Measurements from ENCODE around the gene FAM193B. TPM values are rescaled to one million over a fixed set of nuclear protein-coding genes. Genes with fewer than 3 reads are reported as not detected.
A peak's percentile ranks its signal among the peaks of the same experiment; 100 is the strongest.

The FAM193B gene
- total and polyA plus RNA-seq, 2 of the 13 experiments (the other 11 are each of a cell fraction or from before 2014, with no cell fraction given), result 21.2 to 40.9 TPM

GRCh38 chr5:177497292-177498012 lies 56.9 kb downstream of the FAM193B start, which contains the start of gene PDLIM7 (continued):
- peak; percentile 91 for TF ChIP-seq ZNF605 (CRISPR knock-in tag; IDR thresholded peaks at IDR 0.05)
- 0 out of 2 replicates have a peak, but pooled peaks have one; percentile 25 for TF ChIP-seq ZNF549 (CRISPR knock-in tag; IDR thresholded peaks at IDR 0.05)
- peak; percentile 80 for TF ChIP-seq HDAC1 (CRISPR knock-in tag; IDR thresholded peaks at IDR 0.05)
- TF ChIP-seq RCOR2 (CRISPR knock-in tag; IDR thresholded peaks at IDR 0.05), result peak; percentile 93
- TF ChIP-seq SP2 (CRISPR knock-in tag; IDR thresholded peaks at IDR 0.05), result peak; percentile 63
- no peak for TF ChIP-seq TOE1 (CRISPR knock-in tag; IDR thresholded peaks at IDR 0.05)
- no peak for TF ChIP-seq U2AF1 (optimal IDR thresholded peaks at IDR 0.05; ENCODE audit: low read depth, low read length)
- TF ChIP-seq, protein P1, sequence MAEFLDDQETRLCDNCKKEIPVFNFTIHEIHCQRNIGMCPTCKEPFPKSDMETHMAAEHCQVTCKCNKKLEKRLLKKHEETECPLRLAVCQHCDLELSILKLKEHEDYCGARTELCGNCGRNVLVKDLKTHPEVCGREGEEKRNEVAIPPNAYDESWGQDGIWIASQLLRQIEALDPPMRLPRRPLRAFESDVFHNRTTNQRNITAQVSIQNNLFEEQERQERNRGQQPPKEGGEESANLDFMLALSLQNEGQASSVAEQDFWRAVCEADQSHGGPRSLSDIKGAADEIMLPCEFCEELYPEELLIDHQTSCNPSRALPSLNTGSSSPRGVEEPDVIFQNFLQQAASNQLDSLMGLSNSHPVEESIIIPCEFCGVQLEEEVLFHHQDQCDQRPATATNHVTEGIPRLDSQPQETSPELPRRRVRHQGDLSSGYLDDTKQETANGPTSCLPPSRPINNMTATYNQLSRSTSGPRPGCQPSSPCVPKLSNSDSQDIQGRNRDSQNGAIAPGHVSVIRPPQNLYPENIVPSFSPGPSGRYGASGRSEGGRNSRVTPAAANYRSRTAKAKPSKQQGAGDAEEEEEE (CRISPR knock-in tag; IDR thresholded peaks at IDR 0.05; ENCODE audit: borderline replicate concordance), result no peak
- no peak for TF ChIP-seq ZNF543 (CRISPR knock-in tag; IDR thresholded peaks at IDR 0.05)
- TF ChIP-seq SALL1 (CRISPR knock-in tag; IDR thresholded peaks at IDR 0.05), result peak; percentile 51; the same call in 1 of the 2 replicates
- no peak for TF ChIP-seq ZNF83 (CRISPR knock-in tag; IDR thresholded peaks at IDR 0.05; ENCODE audit: borderline replicate concordance)
- TF ChIP-seq ZNF770 (CRISPR knock-in tag; IDR thresholded peaks at IDR 0.05), result no peak; the same call in 1 of the 2 replicates
- TF ChIP-seq CHCHD3 (CRISPR knock-in tag; IDR thresholded peaks at IDR 0.05), result no peak
- no peak for TF ChIP-seq ZNF101 (CRISPR knock-in tag; IDR thresholded peaks at IDR 0.05; ENCODE audit: borderline replicate concordance, low read depth)
- TF ChIP-seq, protein P2, sequence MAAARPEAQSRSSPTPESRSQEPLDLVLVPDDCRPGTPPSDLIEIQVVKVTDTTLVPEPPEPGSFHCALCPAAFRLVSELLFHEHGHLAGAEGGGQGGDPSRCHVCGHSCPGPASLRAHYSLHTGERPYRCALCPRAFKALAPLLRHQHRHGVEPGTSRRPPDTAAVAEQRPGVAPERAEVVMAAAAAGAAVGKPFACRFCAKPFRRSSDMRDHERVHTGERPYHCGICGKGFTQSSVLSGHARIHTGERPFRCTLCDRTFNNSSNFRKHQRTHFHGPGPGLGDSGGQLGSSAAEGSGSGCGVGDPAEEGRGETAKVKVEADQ (CRISPR knock-in tag; IDR thresholded peaks at IDR 0.05; ENCODE audit: borderline replicate concordance), result no peak
- peak; percentile 43; the same call in 1 of the 2 replicates for TF ChIP-seq ZNF776 (CRISPR knock-in tag; IDR thresholded peaks at IDR 0.05)
- no peak for TF ChIP-seq RARA (CRISPR knock-in tag; IDR thresholded peaks at IDR 0.05)
- no peak for TF ChIP-seq LCORL (IDR thresholded peaks at IDR 0.05)
- peak; percentile 66 for TF ChIP-seq LCORL (CRISPR knock-in tag; IDR thresholded peaks at IDR 0.05)
- no peak for TF ChIP-seq SUZ12 (IDR thresholded peaks at IDR 0.05; ENCODE audit: low read depth, low read length)
- TF ChIP-seq ZNF10 (CRISPR knock-in tag; IDR thresholded peaks at IDR 0.05; ENCODE audit: borderline replicate concordance, low read depth), result no peak
- TF ChIP-seq MED13 (CRISPR knock-in tag; IDR thresholded peaks at IDR 0.05), result no peak
- no peak; the same call in 1 of the 2 replicates for TF ChIP-seq CREM (IDR thresholded peaks at IDR 0.05)
- TF ChIP-seq CREM (CRISPR knock-in tag; IDR thresholded peaks at IDR 0.05), result no peak
- peak; percentile 8 for TF ChIP-seq TBL1XR1 (IDR thresholded peaks at IDR 0.05; ENCODE audit: borderline replicate concordance, low read length, partially characterized antibody)
- no peak; the same call in 1 of the 2 replicates for TF ChIP-seq ZNF343 (CRISPR knock-in tag; IDR thresholded peaks at IDR 0.05)
- no peak for TF ChIP-seq ZNF615 (CRISPR knock-in tag; IDR thresholded peaks at IDR 0.05; ENCODE audit: borderline replicate concordance)
